Measurements from ENCODE around the gene PDE10A. TPM values are rescaled to one million over a fixed set of nuclear protein-coding genes. Genes with fewer than 3 reads are reported as not detected.

Gene PDE10A
- total RNA-seq, 1 experiment from 2014 or later, result 2.1 TPM

DNA sequence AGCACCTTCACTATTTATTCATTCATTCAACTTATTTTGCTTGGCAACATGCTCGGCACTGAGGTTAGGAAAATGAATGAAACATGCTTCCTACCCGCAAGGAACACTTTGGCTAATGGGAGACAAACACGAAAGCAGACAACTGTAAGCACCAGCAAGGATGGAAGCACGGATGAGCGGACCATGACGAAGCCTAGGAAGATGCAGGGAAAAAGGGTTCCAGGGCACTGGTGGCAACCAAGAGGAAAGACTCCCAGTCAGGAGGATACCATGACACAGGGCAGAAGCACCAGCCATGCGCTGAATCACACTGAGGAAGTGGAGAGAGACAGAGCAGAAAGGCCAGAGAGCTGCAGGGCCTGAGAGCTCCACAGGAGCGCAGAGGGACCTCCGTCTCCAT is 9.8 kb downstream of the PDE10A start:
- Histone ChIP-seq H3K4me3 (ENCODE audit: low read length) (no peak overlapping the region), H3K4me1 (ENCODE audit: insufficient read depth, low read length) (no peaks in the 10 kb centered on the region)

DNA sequence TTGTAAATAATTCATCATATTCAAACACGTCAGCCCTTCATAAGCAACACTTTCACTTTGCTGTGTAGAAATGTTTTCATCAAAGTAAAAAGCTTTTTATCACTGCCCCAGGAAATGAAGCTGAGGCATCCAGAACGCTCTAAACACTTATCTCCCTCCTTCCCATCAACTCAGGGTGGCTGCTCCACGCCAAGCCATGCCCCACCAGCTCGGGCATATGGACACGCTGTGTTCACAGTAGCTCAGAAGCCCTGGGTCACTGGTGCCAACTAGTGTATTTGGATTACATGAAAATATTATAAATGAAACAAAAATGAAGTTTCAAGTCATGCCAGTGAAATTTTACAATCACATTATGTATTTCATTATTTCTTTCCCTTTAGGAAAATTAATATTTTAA is 10.3 kb downstream of the PDE10A start:
- Histone ChIP-seq H3K27ac (ENCODE audit: low read length) (no peak overlapping the region), H3F3A (ENCODE audit: low read length, unreplicated experiment) (no peaks in the 10 kb centered on the region), H3K9ac (ENCODE audit: low read length) (no peak overlapping the region), H3K79me2 (ENCODE audit: low read length) (no peaks in the 10 kb centered on the region), H3K4me1 (ENCODE audit: insufficient read depth, low read length) (no peaks in the 10 kb centered on the region), H4K20me1 (ENCODE audit: low read length) (no peaks in the 10 kb centered on the region), H3K9me3 (ENCODE audit: low read length) (no peaks in the 10 kb centered on the region), H3K4me3 (ENCODE audit: low read length) (no peak overlapping the region), H2AFZ (ENCODE audit: low read length) (no peak overlapping the region), H3K36me3 (ENCODE audit: low read depth, low read length) (no peaks in the 10 kb centered on the region), H3K9me2 (replicated peaks; ENCODE audit: low read length) (no peaks in the 10 kb centered on the region), H3K27me3 (ENCODE audit: low read length) (no peaks in the 10 kb centered on the region), H3K4me2 (ENCODE audit: low read length) (no peak overlapping the region)
- DNase-seq (no peak), ATAC-seq (no peak)
- no peak for TF ChIP-seq EZH2phosphoT487 (IDR thresholded peaks at IDR 0.05; ENCODE audit: borderline replicate concordance, low read length)
- TF ChIP-seq, protein P1, sequence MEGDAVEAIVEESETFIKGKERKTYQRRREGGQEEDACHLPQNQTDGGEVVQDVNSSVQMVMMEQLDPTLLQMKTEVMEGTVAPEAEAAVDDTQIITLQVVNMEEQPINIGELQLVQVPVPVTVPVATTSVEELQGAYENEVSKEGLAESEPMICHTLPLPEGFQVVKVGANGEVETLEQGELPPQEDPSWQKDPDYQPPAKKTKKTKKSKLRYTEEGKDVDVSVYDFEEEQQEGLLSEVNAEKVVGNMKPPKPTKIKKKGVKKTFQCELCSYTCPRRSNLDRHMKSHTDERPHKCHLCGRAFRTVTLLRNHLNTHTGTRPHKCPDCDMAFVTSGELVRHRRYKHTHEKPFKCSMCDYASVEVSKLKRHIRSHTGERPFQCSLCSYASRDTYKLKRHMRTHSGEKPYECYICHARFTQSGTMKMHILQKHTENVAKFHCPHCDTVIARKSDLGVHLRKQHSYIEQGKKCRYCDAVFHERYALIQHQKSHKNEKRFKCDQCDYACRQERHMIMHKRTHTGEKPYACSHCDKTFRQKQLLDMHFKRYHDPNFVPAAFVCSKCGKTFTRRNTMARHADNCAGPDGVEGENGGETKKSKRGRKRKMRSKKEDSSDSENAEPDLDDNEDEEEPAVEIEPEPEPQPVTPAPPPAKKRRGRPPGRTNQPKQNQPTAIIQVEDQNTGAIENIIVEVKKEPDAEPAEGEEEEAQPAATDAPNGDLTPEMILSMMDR (conservative IDR thresholded peaks at IDR 0.05; ENCODE audit: low read depth, low read length), result no peak
- TF ChIP-seq EZH2 (IDR thresholded peaks at IDR 0.05; ENCODE audit: low read length, unreplicated experiment), result no peak
- intact Hi-C loops (cut with micrococcal nuclease), result no loop called here
- CTCF ChIA-PET, result no interaction called here
- POLR2A ChIA-PET (ENCODE audit: unreplicated experiment), result no interaction called here
- BruUV-seq (replicated peaks), result no TSS peak

More for the DNA sequence above, 9.8 kb downstream of the PDE10A start:
- no peaks in the 10 kb centered on the region for H3K36me3 ChIP-seq (ENCODE audit: low read depth, low read length)
- no peak for ATAC-seq
- H3K9me3 ChIP-seq (ENCODE audit: low read length), result no peaks in the 10 kb centered on the region
- H3K4me2 ChIP-seq (ENCODE audit: low read length), result no peak overlapping the region
- H3K9ac ChIP-seq (ENCODE audit: low read length), result no peak overlapping the region
- no peaks in the 10 kb centered on the region for H4K20me1 ChIP-seq (ENCODE audit: low read length)
- no peaks in the 10 kb centered on the region for H3K79me2 ChIP-seq (ENCODE audit: low read length)
- 0 out of 2 replicates have a peak, but pooled peaks cover under 1% of the 10 kb centered on the region for H3K27me3 ChIP-seq (ENCODE audit: low read length)
- TF ChIP-seq EZH2phosphoT487 (IDR thresholded peaks at IDR 0.05; ENCODE audit: borderline replicate concordance, low read length), result no peak
- TF ChIP-seq EZH2 (IDR thresholded peaks at IDR 0.05; ENCODE audit: low read length, unreplicated experiment), result no peak
- TF ChIP-seq, protein P1 (conservative IDR thresholded peaks at IDR 0.05; ENCODE audit: low read depth, low read length), result no peak
- CTCF ChIA-PET, result no interaction called here
- no peak for DNase-seq
- intact Hi-C loops (cut with micrococcal nuclease), result no loop called here
- POLR2A ChIA-PET (ENCODE audit: unreplicated experiment), result no interaction called here
- no peaks in the 10 kb centered on the region for H3K9me2 ChIP-seq (replicated peaks; ENCODE audit: low read length)
- no peak overlapping the region for H3K27ac ChIP-seq (ENCODE audit: low read length)
- no peaks in the 10 kb centered on the region for H3F3A ChIP-seq (ENCODE audit: low read length, unreplicated experiment)
- no peak overlapping the region for H2AFZ ChIP-seq (ENCODE audit: low read length)
- BruUV-seq (replicated peaks), result no TSS peak

DNA sequence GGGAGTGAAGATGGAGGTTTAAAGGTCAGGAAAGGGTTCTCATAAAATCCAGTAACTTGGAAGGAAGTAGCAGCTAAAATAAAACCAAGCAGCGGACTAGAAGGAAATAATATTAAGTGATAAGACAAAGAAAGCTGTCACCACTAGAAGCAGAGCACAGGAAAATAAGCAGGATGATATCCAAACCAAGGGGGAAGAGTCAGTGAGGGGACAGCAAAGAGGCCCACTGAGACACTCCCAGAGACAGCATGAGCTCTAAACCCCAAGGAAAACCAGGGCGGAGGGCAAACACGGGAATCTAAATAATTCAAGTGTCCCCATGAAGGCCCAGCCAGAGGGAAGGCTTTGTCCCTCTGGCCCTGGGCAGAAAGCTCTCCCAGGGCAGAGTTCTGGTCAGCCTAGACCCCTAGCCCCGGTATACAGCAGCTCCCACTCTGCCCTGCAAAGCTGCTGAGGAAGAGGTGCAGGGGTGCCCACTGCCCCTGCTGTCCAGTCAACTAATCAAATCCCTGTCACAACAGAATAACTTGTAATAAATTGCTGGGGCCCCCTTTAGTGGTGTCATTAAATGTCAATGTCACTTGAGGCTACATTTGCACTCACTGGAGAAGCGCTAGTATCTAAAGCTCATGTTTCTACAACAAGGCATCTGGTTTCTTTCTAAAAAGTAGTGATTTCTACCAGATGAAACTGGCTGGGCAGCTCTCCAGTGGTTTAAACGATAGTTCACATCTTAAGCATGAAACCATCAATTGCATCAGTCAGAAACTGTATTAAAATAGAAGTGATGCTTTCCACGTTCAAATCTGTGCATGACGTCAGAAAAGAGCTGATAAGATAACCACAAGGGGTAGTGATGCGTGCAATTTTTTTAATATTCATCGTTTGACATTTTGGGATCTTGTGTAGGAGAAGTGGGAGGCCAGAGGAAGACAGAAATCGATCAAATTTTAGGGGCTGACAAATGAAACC is 13.6 kb downstream of the PDE10A start:
- Histone ChIP-seq H2AFZ (ENCODE audit: low read length) (no peak overlapping the region), H3K79me2 (ENCODE audit: low read length) (no peaks in the 10 kb centered on the region), H3K27ac (ENCODE audit: low read length) (no peak overlapping the region), H3F3A (ENCODE audit: low read length, unreplicated experiment) (no peaks in the 10 kb centered on the region), H3K4me1 (ENCODE audit: insufficient read depth, low read length) (no peaks in the 10 kb centered on the region), H4K20me1 (ENCODE audit: low read length) (no peaks in the 10 kb centered on the region), H3K4me3 (ENCODE audit: low read length) (no peak overlapping the region), H3K9me2 (replicated peaks; ENCODE audit: low read length) (no peaks in the 10 kb centered on the region), H3K4me2 (ENCODE audit: low read length) (no peak overlapping the region), H3K27me3 (ENCODE audit: low read length) (no peaks in the 10 kb centered on the region), H3K36me3 (ENCODE audit: low read depth, low read length) (no peaks in the 10 kb centered on the region), H3K9me3 (ENCODE audit: low read length) (no peaks in the 10 kb centered on the region), H3K9ac (ENCODE audit: low read length) (no peak overlapping the region)
- ChIA-PET CTCF (no interaction called here), POLR2A (ENCODE audit: unreplicated experiment) (no interaction called here)
- intact Hi-C loops (cut with micrococcal nuclease), result no loop called here
- no peak for TF ChIP-seq EZH2 (IDR thresholded peaks at IDR 0.05; ENCODE audit: low read length, unreplicated experiment)
- TF ChIP-seq, protein P1 (conservative IDR thresholded peaks at IDR 0.05; ENCODE audit: low read depth, low read length), result no peak
- TF ChIP-seq EZH2phosphoT487 (IDR thresholded peaks at IDR 0.05; ENCODE audit: borderline replicate concordance, low read length), result no peak
- DNase-seq, result no peak
- no TSS peak for BruUV-seq (replicated peaks)
- ATAC-seq, result no peak

Data from PC-3 (cell line).